HepG2 (cell line): ENCODE results near the gene FPR3. TPM values are rescaled to one million over a fixed set of nuclear protein-coding genes. Genes with fewer than 3 reads are reported as not detected.

ENCODE experiments used
- CBX1 ChIP-seq: IDR thresholded peaks from one replicate; pipeline ENCODE4 v1.6.1; 2016; ENCODE audit warnings: antibody characterized with exemption, low read depth
- CEBPG ChIP-seq: IDR thresholded peaks from 2 replicates; pipeline ENCODE4 v1.6.1; 2016
- CTCF ChIP-seq: sonication (generic); formaldehyde crosslinking; IDR thresholded peaks from 2 replicates; pipeline ENCODE4 v1.5.0; 2020; ENCODE audit warnings: mild to moderate bottlenecking, missing genetic modification reagents, moderate library complexity
- HNF1B ChIP-seq: sonication (generic); formaldehyde crosslinking; IDR thresholded peaks from 2 replicates; pipeline ENCODE4 v1.5.1; 2020; ENCODE audit warnings: mild to moderate bottlenecking, moderate library complexity, missing genetic modification reagents
- HOXA5 ChIP-seq: sonication (generic); formaldehyde crosslinking; IDR thresholded peaks from 2 replicates; pipeline ENCODE4 v1.4.0; 2020; ENCODE audit warnings: missing genetic modification reagents
- JDP2 ChIP-seq: sonication (generic); formaldehyde crosslinking; IDR thresholded peaks from 2 replicates; pipeline ENCODE4 v1.8.1; 2022; ENCODE audit warnings: missing genetic modification reagents, borderline replicate concordance
- MIER2 ChIP-seq: IDR thresholded peaks from 2 replicates; pipeline ENCODE4 v1.6.1; 2016; ENCODE audit warnings: missing biosample characterization, missing genetic modification reagents
- NCOA5 ChIP-seq: sonication (generic); formaldehyde crosslinking; IDR thresholded peaks from 2 replicates; pipeline ENCODE4 v1.4.0; 2020; ENCODE audit warnings: missing genetic modification reagents
- NR0B2 ChIP-seq: sonication (generic); formaldehyde crosslinking; IDR thresholded peaks from 2 replicates; pipeline ENCODE4 v1.4.0; 2020; ENCODE audit warnings: mild to moderate bottlenecking, missing genetic modification reagents
- PAX8 ChIP-seq: sonication (generic); formaldehyde crosslinking; IDR thresholded peaks from 2 replicates; pipeline ENCODE4 v1.8.0; 2022; ENCODE audit warnings: mild to moderate bottlenecking, missing genetic modification reagents, borderline replicate concordance
- PBX2 ChIP-seq: IDR thresholded peaks from 2 replicates; pipeline ENCODE4 v1.6.1; 2016; ENCODE audit warnings: control low read depth
- SAP130 ChIP-seq: IDR thresholded peaks from 2 replicates; pipeline ENCODE4 v1.6.1; 2016; ENCODE audit warnings: low read depth
- TARDBP ChIP-seq: sonication (generic); formaldehyde crosslinking; IDR thresholded peaks from 2 replicates; pipeline ENCODE4 v1.8.0; 2022; ENCODE audit warnings: mild to moderate bottlenecking, missing genetic modification reagents
- TP53 ChIP-seq: sonication (generic); formaldehyde crosslinking; conservative IDR thresholded peaks from 2 replicates; pipeline ENCODE4 v1.4.0; 2020; ENCODE audit warnings: missing genetic modification reagents
- ZBTB3 ChIP-seq: sonication (generic); formaldehyde crosslinking; IDR thresholded peaks from 2 replicates; pipeline ENCODE4 v1.4.0; 2020; ENCODE audit warnings: low read depth, mild to moderate bottlenecking, moderate library complexity, missing genetic modification reagents, borderline replicate concordance
- ZBTB8A ChIP-seq: sonication (generic); formaldehyde crosslinking; IDR thresholded peaks from 2 replicates; pipeline ENCODE4 v1.4.0; 2020; ENCODE audit warnings: mild to moderate bottlenecking, low read depth, missing genetic modification reagents, borderline replicate concordance
- ZC3H13 ChIP-seq: sonication (generic); formaldehyde crosslinking; IDR thresholded peaks from 2 replicates; pipeline ENCODE4 v1.8.1; 2023; ENCODE audit warnings: mild to moderate bottlenecking, missing genetic modification reagents, moderate library complexity
- ZNF276 ChIP-seq: sonication (generic); formaldehyde crosslinking; IDR thresholded peaks from 2 replicates; pipeline ENCODE4 v1.4.0; 2020; ENCODE audit warnings: mild to moderate bottlenecking, low read depth, missing genetic modification reagents
- ZNF296 ChIP-seq: sonication (generic); formaldehyde crosslinking; conservative IDR thresholded peaks from 2 replicates; pipeline ENCODE4 v1.5.0; 2020; ENCODE audit warnings: mild to moderate bottlenecking, missing genetic modification reagents
- ZSCAN31 ChIP-seq: sonication (generic); formaldehyde crosslinking; IDR thresholded peaks from 2 replicates; pipeline ENCODE4 v1.5.0; 2020; ENCODE audit warnings: low read depth, mild to moderate bottlenecking, missing genetic modification reagents
- polyA plus RNA-seq, 8 experiments: library from polyadenylated mRNA; depleted of rRNA in 3 of 8; stranded (reverse) in 7 of 8; unstranded in 1 of 8; fragments of >200 nt; fragmentation: Illumina TruSeq in 4 of 8; extraction: Trizol in 4 of 8; gene quantifications; 2 replicates each; pipeline versions ENCODE4 v1.2.1 to v1.2.3, GENCODE V29; 2011 to 2016; ENCODE audit warnings: low read depth in 4 of 8, missing spikeins in 1 of 8, mixed read lengths in 1 of 8; ENCODE audit not compliant: insufficient read depth in 1 of 8
- total RNA-seq, 5 experiments: library from RNA; depleted of rRNA; stranded (reverse); fragments of >200 nt; fragmentation: Illumina TruSeq; extraction: Trizol; gene quantifications; 2 replicates each; pipeline ENCODE4 v1.2.3, GENCODE V29; 2016; ENCODE audit warnings: low read depth in 1 of 5

FPR3 gene
- total and polyA plus RNA-seq, 2 of the 13 experiments (the other 11 are each of a cell fraction or from before 2014, with no cell fraction given): not detected

- TF ChIP-seq CTCF (CRISPR knock-in tag): peak; percentile 86
- TF ChIP-seq PAX8 (CRISPR knock-in tag): no peak
- TF ChIP-seq NCOA5: no peak
- TF ChIP-seq CBX1: no peak
- no peak for TF ChIP-seq ZNF276
- no peak for TF ChIP-seq ZBTB3 (CRISPR knock-in tag)
- no peak for TF ChIP-seq ZNF296 (CRISPR knock-in tag)
- no peak for TF ChIP-seq PBX2 (CRISPR knock-in tag)
- TF ChIP-seq CEBPG (CRISPR knock-in tag): peak; percentile 76
- TF ChIP-seq NR0B2 (CRISPR knock-in tag): no peak
- TF ChIP-seq ZBTB8A (CRISPR knock-in tag): no peak
- no peak for TF ChIP-seq ZC3H13 (CRISPR knock-in tag)
- TF ChIP-seq HNF1B (CRISPR knock-in tag): 0 out of 2 replicates have a peak, but pooled peaks have one; percentile 32
- no peak for TF ChIP-seq HOXA5 (CRISPR knock-in tag)
- TF ChIP-seq JDP2 (CRISPR knock-in tag): no peak
- TF ChIP-seq MIER2 (CRISPR knock-in tag): peak; percentile 31; the same call in 1 of the 2 replicates
- TF ChIP-seq SAP130: no peak
- no peak for TF ChIP-seq TARDBP
- TF ChIP-seq TP53 (CRISPR knock-in tag): no peak
- no peak for TF ChIP-seq ZSCAN31 (CRISPR knock-in tag)
Measured at GRCh38 chr19:51777570-51778462, 17.1 kb upstream of the FPR3 start (continued).
